ENCODE data around the gene GPAM. TPM values are rescaled to one million over a fixed set of nuclear protein-coding genes. Genes with fewer than 3 reads are reported as not detected.

The GPAM gene
- polyA plus RNA-seq, 1 of the 3 experiments (the other 2 are of a cell fraction) = 2.1 TPM

- CTCF ChIA-PET = interaction anchor here (0.6 to 9.7 kb wide), 22 partner anchors 9 to 1541 kb away, joined by 3 to 238 read pairs (median 4); partner anchors contain the start of gene ADRA2A
- no peaks in the 10 kb centered on the region for H3K9me3 ChIP-seq
- no peak overlapping the region for H3K9ac ChIP-seq
- WGBS (ENCODE audit: low lambda C conversion rate) = 12% methylated on average over 11 of the region's 11 CpGs
- no peaks in the 10 kb centered on the region for H4K20me1 ChIP-seq (ENCODE audit: insufficient read depth)
- no peaks in the 10 kb centered on the region for H3F3A ChIP-seq (replicated peaks; ENCODE audit: insufficient read depth)
- DNase-seq = peak; percentile 79
- H2AFZ ChIP-seq (ENCODE audit: low read depth) = no peak overlapping the region
- no peaks in the 10 kb centered on the region for H3K27me3 ChIP-seq (ENCODE audit: insufficient read depth)
- no peak overlapping the region; a peak in 1 of 4 replicates for H3K4me3 ChIP-seq (ENCODE audit: low read depth in 2 of 2, low read length in 1 of 2)
- no peak overlapping the region for H3K27ac ChIP-seq (ENCODE audit: low read depth in 2 of 2, low read length in 1 of 2)
- peaks cover 0 to 5% of the 10 kb centered on the region in 2 experiments; a peak in 1 of 4 replicates for H3K4me1 ChIP-seq (ENCODE audit: control insufficient read depth in 1 of 2, insufficient read depth in 2 of 2, low read depth in 1 of 2, low read length in 1 of 2)
- H3K4me2 ChIP-seq = no peak overlapping the region
- H3K36me3 ChIP-seq (replicated peaks in 1 of 2; ENCODE audit: control insufficient read depth in 1 of 2, insufficient read depth in 2 of 2, low read length in 1 of 2) = no peaks in the 10 kb centered on the region
- TF ChIP-seq TCF12 (IDR thresholded peaks at IDR 0.05) = no peak
- peak; percentile 77 for TF ChIP-seq SMC3 (IDR thresholded peaks at IDR 0.05; ENCODE audit: low read depth, low read length)
- no peak for TF ChIP-seq EZH2phosphoT487 (IDR thresholded peaks at IDR 0.05; ENCODE audit: borderline replicate concordance, low read depth)
- no peak for TF ChIP-seq YY1 (IDR thresholded peaks at IDR 0.05; ENCODE audit: low read depth)
- no peak for TF ChIP-seq JUND (IDR thresholded peaks at IDR 0.05)
- TF ChIP-seq MXI1 (IDR thresholded peaks at IDR 0.05; ENCODE audit: low read depth, low read length) = no peak
- TF ChIP-seq EP300 (IDR thresholded peaks at IDR 0.05; ENCODE audit: borderline replicate concordance in 1 of 2, low read depth in 1 of 2, low read length in 1 of 2) = no peak
- TF ChIP-seq RAD21 (IDR thresholded peaks at IDR 0.05; ENCODE audit: low read length) = peak; percentile 86
- no peak for TF ChIP-seq NFIC (IDR thresholded peaks at IDR 0.05; ENCODE audit: borderline replicate concordance)
- TF ChIP-seq RFX5 (IDR thresholded peaks at IDR 0.05; ENCODE audit: low read length) = no peak
- TF ChIP-seq MEF2A (IDR thresholded peaks at IDR 0.05; ENCODE audit: borderline replicate concordance, low read depth) = no peak
- TF ChIP-seq MAX (IDR thresholded peaks at IDR 0.05; ENCODE audit: low read depth) = no peak
- TF ChIP-seq FOXM1 (IDR thresholded peaks at IDR 0.05; ENCODE audit: low read depth) = no peak
- TF ChIP-seq RCOR1 (IDR thresholded peaks at IDR 0.05; ENCODE audit: low read length) = no peak
- TF ChIP-seq CTCF (IDR thresholded peaks at IDR 0.05) = peak; percentile 84
- H3K9me2 ChIP-seq = no peaks in the 10 kb centered on the region
- no peaks in the 10 kb centered on the region for H3K79me2 ChIP-seq (ENCODE audit: insufficient read depth)
- POLR2A ChIA-PET = no interaction called here
Observed at GRCh38 chr10:112140110-112140970, 43.2 kb downstream of the GPAM start.

- Histone ChIP-seq H3K79me2 (ENCODE audit: insufficient read depth) (no peaks in the 10 kb centered on the region), H3K4me2 (no peak overlapping the region), H3K27ac (ENCODE audit: low read depth in 2 of 2, low read length in 1 of 2) (no peak overlapping the region), H3K9me3 (no peaks in the 10 kb centered on the region), H3F3A (replicated peaks; ENCODE audit: insufficient read depth) (no peaks in the 10 kb centered on the region), H3K36me3 (replicated peaks in 1 of 2; ENCODE audit: control insufficient read depth in 1 of 2, insufficient read depth in 2 of 2, low read length in 1 of 2) (no peaks in the 10 kb centered on the region), H3K27me3 (ENCODE audit: insufficient read depth) (no peaks in the 10 kb centered on the region), H3K9me2 (no peaks in the 10 kb centered on the region), H4K20me1 (ENCODE audit: insufficient read depth) (no peaks in the 10 kb centered on the region), H2AFZ (ENCODE audit: low read depth) (no peak overlapping the region), H3K4me3 (ENCODE audit: low read depth in 2 of 2, low read length in 1 of 2) (no peak overlapping the region), H3K4me1 (ENCODE audit: control insufficient read depth in 1 of 2, insufficient read depth in 2 of 2, low read depth in 1 of 2, low read length in 1 of 2) (peaks cover 0 to 5% of the 10 kb centered on the region in 2 experiments; a peak in 1 of 4 replicates), H3K9ac (no peak overlapping the region)
- WGBS (ENCODE audit: low lambda C conversion rate) = 56% methylated on average over 7 of the region's 7 CpGs
- POLR2A ChIA-PET = no interaction called here
- CTCF ChIA-PET = interaction anchor here (0.8 to 9.7 kb wide), 9 partner anchors 16 to 1063 kb away, joined by 3 to 238 read pairs (median 36); partner anchors contain the start of gene ADRA2A
- no peak for DNase-seq
- no peak for TF ChIP-seq EP300 (IDR thresholded peaks at IDR 0.05; ENCODE audit: borderline replicate concordance in 1 of 2, low read depth in 1 of 2, low read length in 1 of 2)
- no peak for TF ChIP-seq ZBTB33 (IDR thresholded peaks at IDR 0.05; ENCODE audit: borderline replicate concordance, low read depth)
- TF ChIP-seq EZH2phosphoT487 (IDR thresholded peaks at IDR 0.05; ENCODE audit: borderline replicate concordance, low read depth) = no peak
- no peak for TF ChIP-seq TEAD4 (IDR thresholded peaks at IDR 0.05; ENCODE audit: borderline replicate concordance, insufficient read depth)
- no peak for TF ChIP-seq FOXJ3 (CRISPR knock-in tag; IDR thresholded peaks at IDR 0.05)
- TF ChIP-seq REST (IDR thresholded peaks at IDR 0.05; ENCODE audit: low read depth, low read length) = no peak
- TF ChIP-seq GATA2 (CRISPR knock-in tag; IDR thresholded peaks at IDR 0.05) = no peak
Observed at GRCh38 chr10:112139176-112139575, 44.4 kb downstream of the GPAM start.

Data from SK-N-SH (cell line).